Measurements from ENCODE around the gene TENT5A. TPM values are rescaled to one million over a fixed set of nuclear protein-coding genes. Genes with fewer than 3 reads are reported as not detected.

The TENT5A gene
- total RNA-seq, 1 donor from 2014 or later: 44.4 TPM

- Histone ChIP-seq H3K4me3 (no peak overlapping the region), H3K36me3 (no peaks in the 10 kb centered on the region)
Measured at GRCh38 chr6:81795890-81796289, 43.4 kb upstream of the TENT5A start.

GRCh38 chr6:81793821-81794475 is 41.5 kb upstream of the TENT5A start:
- H3K4me3 ChIP-seq: no peak overlapping the region
- H3K27me3 ChIP-seq (ENCODE audit: low read depth): no peaks in the 10 kb centered on the region
- H3K27ac ChIP-seq (replicated peaks): no peak overlapping the region
- peaks cover 8% of the 10 kb centered on the region for H3K9me3 ChIP-seq (replicated peaks)
- intact Hi-C loops (cut with micrococcal nuclease): no loop called here
- no peaks in the 10 kb centered on the region for H3K4me1 ChIP-seq
- DNase-seq: no peak
- no peaks in the 10 kb centered on the region for H3K36me3 ChIP-seq
- no peak for TF ChIP-seq CTCF (IDR thresholded peaks at IDR 0.05; ENCODE audit: borderline replicate concordance)

More at GRCh38 chr6:81795890-81796289, 43.4 kb upstream of the TENT5A start:
- TF ChIP-seq CTCF (IDR thresholded peaks at IDR 0.05; ENCODE audit: borderline replicate concordance): no peak
- no peak for DNase-seq
- H3K9me3 ChIP-seq (replicated peaks): peaks cover 8% of the 10 kb centered on the region
- intact Hi-C loops (cut with micrococcal nuclease): no loop called here
- no peak overlapping the region for H3K27ac ChIP-seq (replicated peaks)
- no peaks in the 10 kb centered on the region for H3K4me1 ChIP-seq
- no peaks in the 10 kb centered on the region for H3K27me3 ChIP-seq (ENCODE audit: low read depth)

GRCh38 chr6:81792826-81793225 is 40.3 kb upstream of the TENT5A start:
- DNase-seq: no peak
- Histone ChIP-seq H3K9me3 (replicated peaks) (peaks cover 8% of the 10 kb centered on the region), H3K27ac (replicated peaks) (no peak overlapping the region), H3K4me3 (no peak overlapping the region), H3K27me3 (ENCODE audit: low read depth) (no peaks in the 10 kb centered on the region), H3K4me1 (no peaks in the 10 kb centered on the region), H3K36me3 (no peaks in the 10 kb centered on the region)
- intact Hi-C loops (cut with micrococcal nuclease): no loop called here
- no peak for TF ChIP-seq CTCF (IDR thresholded peaks at IDR 0.05; ENCODE audit: borderline replicate concordance)

GRCh38 chr6:81791756-81792155 is 39.3 kb upstream of the TENT5A start:
- TF ChIP-seq CTCF (IDR thresholded peaks at IDR 0.05; ENCODE audit: borderline replicate concordance): no peak
- peaks cover 11% of the 10 kb centered on the region for H3K4me1 ChIP-seq
- no peaks in the 10 kb centered on the region for H3K27me3 ChIP-seq (ENCODE audit: low read depth)
- intact Hi-C loops (cut with micrococcal nuclease): no loop called here
- no peak overlapping the region for H3K27ac ChIP-seq (replicated peaks)
- no peak overlapping the region for H3K4me3 ChIP-seq
- peaks cover 8% of the 10 kb centered on the region for H3K9me3 ChIP-seq (replicated peaks)
- DNase-seq: no peak
- H3K36me3 ChIP-seq: no peaks in the 10 kb centered on the region

- Histone ChIP-seq H3K4me1 (peaks cover 11% of the 10 kb centered on the region), H3K36me3 (no peaks in the 10 kb centered on the region), H3K27ac (replicated peaks) (no peak overlapping the region), H3K9me3 (replicated peaks) (no peaks in the 10 kb centered on the region), H3K27me3 (ENCODE audit: low read depth) (no peaks in the 10 kb centered on the region), H3K4me3 (no peak overlapping the region)
- intact Hi-C loops (cut with micrococcal nuclease): no loop called here
- DNase-seq: no peak
- no peak for TF ChIP-seq CTCF (IDR thresholded peaks at IDR 0.05; ENCODE audit: borderline replicate concordance)
Measured at GRCh38 chr6:81790034-81790433, 37.6 kb upstream of the TENT5A start.
